WTC11 (cell line): ENCODE data around the gene TOR4A.

Source experiments
- CTCF ChIP-seq: fragments of 200-600 bp; IDR thresholded peaks from 2 replicates; pipeline ENCODE4 v1.8.0; 2022; ENCODE audit warnings: antibody characterized with exemption
- NFATC4 ChIP-seq: fragments of 250-450 bp; sonication (Bioruptor Pico); IDR thresholded peaks from 2 replicates; pipeline ENCODE4 v1.9.0; 2021; ENCODE audit warnings: mild to moderate bottlenecking
- NR1H2 ChIP-seq: sonication (generic); formaldehyde crosslinking; IDR thresholded peaks from 2 replicates; pipeline ENCODE4 v1.9.0; 2021; ENCODE audit warnings: mild to moderate bottlenecking, moderate library complexity, missing genetic modification reagents

- TF ChIP-seq NR1H2 (no peak), CTCF (no peak), NFATC4 (CRISPR knock-in tag) (no peak)
These were observed 44.3 kb downstream of the TOR4A start for GRCh38 chr9:137321726-137322361.
